Esophagus mucosa (tissue), 1 donor: ENCODE results near the gene METTL6. TPM values are rescaled to one million over a fixed set of nuclear protein-coding genes. Genes with fewer than 3 reads are reported as not detected.
A peak's percentile ranks its signal among the peaks of the same experiment; 100 is the strongest.
"Not testable (repeated sequence)": the region's sequence is repeated elsewhere in the genome, so short reads cannot be mapped to it uniquely, and the experiment has no call there.

ENCODE experiments used
- ATAC-seq: fragments of 200-7000 bp; cut with Tn5 transposase; one replicate; pipeline ENCODE4 v1.9.1; 2020
- total RNA-seq: library from RNA; stranded (reverse); gene quantifications from one replicate; pipeline ENCODE4 v1.2.4, GENCODE V29; 2023
- donor health status: DM: yes; HTN: yes; CAD: no.

The METTL6 gene
- total RNA-seq, 1 donor from 2014 or later, result 10.8 TPM

- not testable (repeated sequence) for ATAC-seq
Measured at GRCh38 chr3:15364078-15364477, 63.3 kb downstream of the METTL6 start.

GRCh38 chr3:15361494-15362214, 65.7 kb downstream of the METTL6 start:
- peak; percentile 30 for ATAC-seq

DNA sequence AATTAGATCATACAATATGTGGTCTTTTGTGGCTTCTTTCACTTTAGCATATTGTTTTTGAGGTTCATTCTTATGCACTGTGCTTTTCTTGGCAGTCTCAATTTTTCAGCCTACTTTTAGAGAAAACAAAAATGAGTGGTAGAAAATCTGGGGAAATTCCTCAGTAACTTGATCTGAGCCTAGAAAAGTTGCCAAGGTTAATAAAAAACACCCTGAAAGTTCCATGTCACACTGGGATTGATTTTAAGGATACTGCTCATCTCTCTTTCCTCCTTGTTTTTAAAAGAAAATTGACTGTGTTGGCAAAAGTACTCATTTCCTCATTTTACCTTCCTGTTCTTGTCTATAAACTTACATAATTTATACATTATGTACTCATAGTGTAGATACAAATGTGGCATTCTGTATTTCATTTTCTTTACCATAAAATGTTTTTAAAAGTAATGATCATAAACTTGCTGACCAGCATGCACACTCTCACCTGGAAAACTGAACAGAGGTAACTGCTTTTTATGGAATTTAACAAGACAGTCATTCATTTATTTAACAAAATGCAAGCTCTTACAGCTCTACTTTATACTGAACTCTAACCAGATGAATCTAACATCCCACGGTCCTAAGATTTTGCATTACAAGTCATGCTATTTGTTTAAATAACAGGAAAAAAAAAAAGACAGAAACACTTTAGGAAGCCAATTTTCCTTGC, 66.4 kb downstream of the METTL6 start:
- ATAC-seq, result no peak

Other genes with a start within 250 kb of the METTL6 start
- gene CAPN7, start 221.3 kb downstream of the METTL6 start, total RNA-seq, result 21.5 TPM
- 9.3 TPM for gene SH3BP5, start 95.0 kb downstream of the METTL6 start, total RNA-seq
- 13.3 TPM for gene EAF1, start 54 bp upstream of the METTL6 start, total RNA-seq
- 0.40 TPM for gene COLQ, start 94.2 kb upstream of the METTL6 start, total RNA-seq
- gene HACL1, start 174.0 kb upstream of the METTL6 start, total RNA-seq, result 9.6 TPM
- 8.3 TPM for gene BTD, start 174.2 kb upstream of the METTL6 start, total RNA-seq